Erythroblast (primary cell): ENCODE data around the gene COX7A2.

ENCODE experiments used
- GATA1 ChIP-seq: IDR thresholded peaks from 2 replicates; pipeline ENCODE4 v1.6.1; 2011; ENCODE audit warnings: low read depth, mild to moderate bottlenecking, control low read depth, low read length, moderate library complexity
- POLR2A ChIP-seq: IDR thresholded peaks from 2 replicates; pipeline ENCODE4 v1.6.1; 2011; ENCODE audit warnings: mild to moderate bottlenecking, low read length

- TF ChIP-seq POLR2A (no peak), GATA1 (no peak)
Measured at GRCh38 chr6:75268121-75268987, 24.8 kb upstream of the COX7A2 start.
